Neural cell (in vitro differentiated cells): ENCODE measurements around the gene ATP1A1.

Experiments
- EP300 ChIP-seq: fragments of 450-650 bp; conservative IDR thresholded peaks from 2 replicates; pipeline ENCODE4 v1.6.1; 2014; ENCODE audit warnings: antibody characterized with exemption, mild to moderate bottlenecking, moderate library complexity; ENCODE audit not compliant: poor library complexity, severe bottlenecking
- EZH2 ChIP-seq: fragments of 200-600, 300-800 bp; shearing (Covaris generic), sonication (generic); IDR thresholded peaks from 2 replicates; pipeline ENCODE4 v1.6.1; 2014; ENCODE audit warnings: antibody characterized with exemption, low read length, borderline replicate concordance, mild to moderate bottlenecking; ENCODE audit not compliant: insufficient read depth, poor library complexity, severe bottlenecking
- POLR2AphosphoS5 ChIP-seq: IDR thresholded peaks from 2 replicates; pipeline ENCODE4 v1.6.1; 2012
- RAD21 ChIP-seq: fragments of 450-650 bp; conservative IDR thresholded peaks from 2 replicates; pipeline ENCODE4 v1.6.1; 2014; ENCODE audit warnings: antibody characterized with exemption, mild to moderate bottlenecking, moderate library complexity
- TAF1 ChIP-seq: IDR thresholded peaks from 2 replicates; pipeline ENCODE4 v1.6.1; 2012; ENCODE audit warnings: low read depth
- TF ChIP-seq, protein P1 (sequence below): fragments of 450-650 bp; IDR thresholded peaks from 2 replicates; pipeline ENCODE4 v1.5.1; 2014; ENCODE audit warnings: antibody characterized with exemption, mild to moderate bottlenecking, moderate library complexity; ENCODE audit not compliant: poor library complexity, severe bottlenecking
- TF ChIP-seq, protein P2 (sequence below): IDR thresholded peaks from 2 replicates; pipeline ENCODE4 v1.6.1; 2012; ENCODE audit warnings: borderline replicate concordance

DNA sequence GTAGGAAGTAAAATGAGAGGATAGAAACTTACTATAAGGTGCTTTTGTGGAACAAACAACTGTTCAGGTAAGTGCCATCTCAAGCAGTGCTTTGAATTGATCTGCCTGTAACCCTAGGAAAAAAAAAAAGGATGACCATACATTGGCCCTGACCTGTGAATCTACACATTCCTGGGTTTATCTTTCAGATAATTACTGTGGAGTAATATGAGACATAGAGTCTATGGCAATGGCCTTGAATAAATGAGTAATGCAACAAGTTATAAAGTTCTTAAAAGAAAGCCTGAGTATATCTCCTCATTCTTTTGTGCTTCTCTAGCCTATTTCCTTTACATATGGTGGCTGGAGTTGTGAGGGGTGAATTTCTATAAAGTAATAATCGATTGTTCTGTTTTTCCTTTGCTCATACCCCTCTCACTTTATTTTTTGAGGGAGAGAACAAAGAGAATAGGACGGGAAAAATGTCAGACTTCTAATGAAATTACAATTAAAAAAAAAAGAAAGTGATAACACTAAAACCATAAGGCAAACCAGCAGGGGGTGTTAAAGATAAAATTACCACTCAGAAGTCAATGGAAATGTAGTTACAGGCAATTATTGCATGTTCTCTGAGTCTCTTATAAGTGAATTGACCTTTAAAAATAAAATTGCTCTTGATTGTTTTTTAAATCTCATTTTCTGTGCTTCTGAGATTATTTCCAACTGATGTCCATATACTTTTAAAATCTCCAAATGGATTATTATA lies 12.4 kb upstream of the ATP1A1 start:
- no peak for TF ChIP-seq EP300
- no peak for TF ChIP-seq RAD21
- TF ChIP-seq, protein P1, sequence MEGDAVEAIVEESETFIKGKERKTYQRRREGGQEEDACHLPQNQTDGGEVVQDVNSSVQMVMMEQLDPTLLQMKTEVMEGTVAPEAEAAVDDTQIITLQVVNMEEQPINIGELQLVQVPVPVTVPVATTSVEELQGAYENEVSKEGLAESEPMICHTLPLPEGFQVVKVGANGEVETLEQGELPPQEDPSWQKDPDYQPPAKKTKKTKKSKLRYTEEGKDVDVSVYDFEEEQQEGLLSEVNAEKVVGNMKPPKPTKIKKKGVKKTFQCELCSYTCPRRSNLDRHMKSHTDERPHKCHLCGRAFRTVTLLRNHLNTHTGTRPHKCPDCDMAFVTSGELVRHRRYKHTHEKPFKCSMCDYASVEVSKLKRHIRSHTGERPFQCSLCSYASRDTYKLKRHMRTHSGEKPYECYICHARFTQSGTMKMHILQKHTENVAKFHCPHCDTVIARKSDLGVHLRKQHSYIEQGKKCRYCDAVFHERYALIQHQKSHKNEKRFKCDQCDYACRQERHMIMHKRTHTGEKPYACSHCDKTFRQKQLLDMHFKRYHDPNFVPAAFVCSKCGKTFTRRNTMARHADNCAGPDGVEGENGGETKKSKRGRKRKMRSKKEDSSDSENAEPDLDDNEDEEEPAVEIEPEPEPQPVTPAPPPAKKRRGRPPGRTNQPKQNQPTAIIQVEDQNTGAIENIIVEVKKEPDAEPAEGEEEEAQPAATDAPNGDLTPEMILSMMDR = no peak
- no peak for TF ChIP-seq POLR2AphosphoS5
- no peak for TF ChIP-seq TAF1
- TF ChIP-seq, protein P2, sequence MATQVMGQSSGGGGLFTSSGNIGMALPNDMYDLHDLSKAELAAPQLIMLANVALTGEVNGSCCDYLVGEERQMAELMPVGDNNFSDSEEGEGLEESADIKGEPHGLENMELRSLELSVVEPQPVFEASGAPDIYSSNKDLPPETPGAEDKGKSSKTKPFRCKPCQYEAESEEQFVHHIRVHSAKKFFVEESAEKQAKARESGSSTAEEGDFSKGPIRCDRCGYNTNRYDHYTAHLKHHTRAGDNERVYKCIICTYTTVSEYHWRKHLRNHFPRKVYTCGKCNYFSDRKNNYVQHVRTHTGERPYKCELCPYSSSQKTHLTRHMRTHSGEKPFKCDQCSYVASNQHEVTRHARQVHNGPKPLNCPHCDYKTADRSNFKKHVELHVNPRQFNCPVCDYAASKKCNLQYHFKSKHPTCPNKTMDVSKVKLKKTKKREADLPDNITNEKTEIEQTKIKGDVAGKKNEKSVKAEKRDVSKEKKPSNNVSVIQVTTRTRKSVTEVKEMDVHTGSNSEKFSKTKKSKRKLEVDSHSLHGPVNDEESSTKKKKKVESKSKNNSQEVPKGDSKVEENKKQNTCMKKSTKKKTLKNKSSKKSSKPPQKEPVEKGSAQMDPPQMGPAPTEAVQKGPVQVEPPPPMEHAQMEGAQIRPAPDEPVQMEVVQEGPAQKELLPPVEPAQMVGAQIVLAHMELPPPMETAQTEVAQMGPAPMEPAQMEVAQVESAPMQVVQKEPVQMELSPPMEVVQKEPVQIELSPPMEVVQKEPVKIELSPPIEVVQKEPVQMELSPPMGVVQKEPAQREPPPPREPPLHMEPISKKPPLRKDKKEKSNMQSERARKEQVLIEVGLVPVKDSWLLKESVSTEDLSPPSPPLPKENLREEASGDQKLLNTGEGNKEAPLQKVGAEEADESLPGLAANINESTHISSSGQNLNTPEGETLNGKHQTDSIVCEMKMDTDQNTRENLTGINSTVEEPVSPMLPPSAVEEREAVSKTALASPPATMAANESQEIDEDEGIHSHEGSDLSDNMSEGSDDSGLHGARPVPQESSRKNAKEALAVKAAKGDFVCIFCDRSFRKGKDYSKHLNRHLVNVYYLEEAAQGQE = no peak
- TF ChIP-seq EZH2 = no peak
